Measurements from ENCODE around the gene C6orf58. TPM values are rescaled to one million over a fixed set of nuclear protein-coding genes. Genes with fewer than 3 reads are reported as not detected.

C6orf58 gene
- total RNA-seq, 1 experiment from 2014 or later = not detected

- Mint-ChIP-seq H3K36me3 (ENCODE audit: insufficient read depth in 1 of 3, low read depth in 3 of 3) (peaks cover 0 to 8% (median 0%) of the 10 kb centered on the region in 3 experiments; a peak in 4 of 7 replicates), H3K4me3 (no peak overlapping the region)
- H2BK15ac ChIP-seq (ENCODE audit: low read depth, low read length) = no peak overlapping the region
Observed at GRCh38 chr6:127589135-127589534, 12.2 kb downstream of the C6orf58 start.

More at GRCh38 chr6:127589135-127589534, 12.2 kb downstream of the C6orf58 start:
- H2AK5ac ChIP-seq (ENCODE audit: insufficient read length, low read length) = no peak overlapping the region
- H3K4me1 Mint-ChIP-seq = peaks cover 7 to 17% of the 10 kb centered on the region in 2 experiments
- TF ChIP-seq, protein P1, sequence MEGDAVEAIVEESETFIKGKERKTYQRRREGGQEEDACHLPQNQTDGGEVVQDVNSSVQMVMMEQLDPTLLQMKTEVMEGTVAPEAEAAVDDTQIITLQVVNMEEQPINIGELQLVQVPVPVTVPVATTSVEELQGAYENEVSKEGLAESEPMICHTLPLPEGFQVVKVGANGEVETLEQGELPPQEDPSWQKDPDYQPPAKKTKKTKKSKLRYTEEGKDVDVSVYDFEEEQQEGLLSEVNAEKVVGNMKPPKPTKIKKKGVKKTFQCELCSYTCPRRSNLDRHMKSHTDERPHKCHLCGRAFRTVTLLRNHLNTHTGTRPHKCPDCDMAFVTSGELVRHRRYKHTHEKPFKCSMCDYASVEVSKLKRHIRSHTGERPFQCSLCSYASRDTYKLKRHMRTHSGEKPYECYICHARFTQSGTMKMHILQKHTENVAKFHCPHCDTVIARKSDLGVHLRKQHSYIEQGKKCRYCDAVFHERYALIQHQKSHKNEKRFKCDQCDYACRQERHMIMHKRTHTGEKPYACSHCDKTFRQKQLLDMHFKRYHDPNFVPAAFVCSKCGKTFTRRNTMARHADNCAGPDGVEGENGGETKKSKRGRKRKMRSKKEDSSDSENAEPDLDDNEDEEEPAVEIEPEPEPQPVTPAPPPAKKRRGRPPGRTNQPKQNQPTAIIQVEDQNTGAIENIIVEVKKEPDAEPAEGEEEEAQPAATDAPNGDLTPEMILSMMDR (conservative IDR thresholded peaks at IDR 0.05) = no peak
- H3K27me3 ChIP-seq (ENCODE audit: insufficient read depth, low read length) = no peaks in the 10 kb centered on the region
- no peak overlapping the region for H3K4me2 ChIP-seq (ENCODE audit: insufficient read depth, insufficient read length, low read length)
- no peak overlapping the region for H2BK120ac ChIP-seq (ENCODE audit: low read depth, low read length, poor library complexity, severe bottlenecking)
- no peak for DNase-seq
- H2BK12ac ChIP-seq (ENCODE audit: insufficient read length, low read depth, low read length) = no peak overlapping the region
- H3K4me1 ChIP-seq (ENCODE audit: insufficient read depth, low read length) = no peaks in the 10 kb centered on the region; the same call in 1 of the 2 replicates
- no peak overlapping the region for H3K18ac ChIP-seq (ENCODE audit: insufficient read length, low read depth, low read length)
- H3K9ac ChIP-seq (ENCODE audit: extremely low read depth, insufficient read length, low read length) = no peak overlapping the region
- no peak overlapping the region for H3K27ac Mint-ChIP-seq
- H2BK20ac ChIP-seq (ENCODE audit: low read depth, low read length, poor library complexity, severe bottlenecking) = no peak overlapping the region
- no peak overlapping the region for H3T11ph ChIP-seq (ENCODE audit: low read length)
- no peaks in the 10 kb centered on the region for H3K79me1 ChIP-seq (ENCODE audit: insufficient read depth, low read depth, low read length, poor library complexity, severe bottlenecking)
- H3K23ac ChIP-seq (ENCODE audit: insufficient read length, low read depth, low read length) = no peak overlapping the region
- no peak overlapping the region for H2BK5ac ChIP-seq (ENCODE audit: insufficient read length, low read length)
- no peaks in the 10 kb centered on the region for H4K20me1 ChIP-seq (ENCODE audit: control insufficient read depth, insufficient read depth, insufficient read length)
- no peaks in the 10 kb centered on the region for H3K9me3 Mint-ChIP-seq
- H4K8ac ChIP-seq (replicated peaks; ENCODE audit: insufficient read length, low read depth, low read length) = no peak overlapping the region
- no peak overlapping the region for H4K91ac ChIP-seq (ENCODE audit: insufficient read length, low read depth, low read length)
- no peaks in the 10 kb centered on the region for H3K23me2 ChIP-seq (ENCODE audit: insufficient read length, low read depth, low read length, poor library complexity, severe bottlenecking)
- H3K27ac ChIP-seq (ENCODE audit: insufficient read length, low read depth, low read length) = no peak overlapping the region
- no peak overlapping the region for H3K14ac ChIP-seq (ENCODE audit: insufficient read depth, low read length)
- H4K5ac ChIP-seq (ENCODE audit: insufficient read length, low read depth, low read length) = no peak overlapping the region
- no peaks in the 10 kb centered on the region; the same call in 1 of the 2 replicates for H3K27me3 Mint-ChIP-seq (ENCODE audit: low read depth)
- no peak overlapping the region for H3K4ac ChIP-seq (ENCODE audit: low read depth, low read length)
- H3K9me3 ChIP-seq (ENCODE audit: control insufficient read depth, low read depth, low read length) = no peaks in the 10 kb centered on the region
- H3K79me2 ChIP-seq (ENCODE audit: insufficient read depth, low read length) = no peaks in the 10 kb centered on the region
- H2AFZ ChIP-seq (ENCODE audit: low read length) = no peak overlapping the region
- no peak overlapping the region for H3K56ac ChIP-seq (ENCODE audit: insufficient read length, low read depth, low read length)

Data from H9 (cell line).